Esophagus squamous epithelium (tissue), 5 donors: ENCODE data around the gene RGS7. TPM values are rescaled to one million over a fixed set of nuclear protein-coding genes. Genes with fewer than 3 reads are reported as not detected.

Experiments used
- DNase-seq: peaks from one replicate; lab custom pipeline; 2025; lab: John Stamatoyannopoulos, UW
- H3K27ac ChIP-seq, 4 donors: fragments of 200-600 bp; sonication (generic); one replicate each; pipeline ENCODE4 v1.5.1; 2016 to 2019; ENCODE audit warnings: mild to moderate bottlenecking in 1 of 4
- H3K27me3 ChIP-seq, 4 donors: fragments of 200-600 bp; sonication (generic); 1 replicate in 3 of 4; 2 replicates in 1 of 4; pipeline versions ENCODE4 v1.5.1 to v1.6.0; 2017 to 2021; ENCODE audit warnings: antibody characterized with exemption in 1 of 4
- H3K36me3 ChIP-seq, 3 donors: fragments of 200-600 bp; sonication (generic); one replicate each; pipeline ENCODE4 v1.5.1; 2016 to 2019
- H3K4me1 ChIP-seq, 3 donors: fragments of 200-600 bp; sonication (generic); one replicate each; pipeline ENCODE4 v1.5.1; 2017 to 2019
- H3K4me3 ChIP-seq, 4 donors: fragments of 200-600 bp; sonication (generic); 1 replicate in 3 of 4; 2 replicates in 1 of 4; pipeline ENCODE4 v1.5.1; 2016 to 2019; ENCODE audit warnings: mild to moderate bottlenecking in 2 of 4, moderate library complexity in 1 of 4
- H3K9me3 ChIP-seq, 3 donors: fragments of 200-600 bp; sonication (generic); one replicate each; pipeline ENCODE4 v1.5.1; 2016 to 2019
- CTCF ChIP-seq, 6 experiments: fragments of 450-650 bp in 4 of 6; fragments of 200-600 bp in 2 of 6; sonication (generic) in 2 of 6; IDR thresholded peaks; one replicate each; pipeline ENCODE4 v1.5.1; 2016 to 2019; ENCODE audit warnings: antibody characterized with exemption in 6 of 6, mild to moderate bottlenecking in 4 of 6, moderate library complexity in 4 of 6
- POLR2A ChIP-seq, 4 donors: fragments of 450-650 bp; IDR thresholded peaks; one replicate each; pipeline ENCODE4 v1.6.1; 2017; ENCODE audit warnings: antibody characterized with exemption in 4 of 4, mild to moderate bottlenecking in 4 of 4, moderate library complexity in 3 of 4
- WGBS, 2 donors: methylation state at CpG; one replicate each; pipeline ENCODE4 v1.1.5; 2018; 5-methylcytosine and 5-hydroxymethylcytosine counted together
- intact Hi-C: fragments of 100-400 bp; cut with DNase I; formaldehyde crosslinking; loops from one replicate; pipeline ENCODE4 v1.15.0; 2022
- total RNA-seq, 4 donors: library from RNA; depleted of rRNA; stranded (reverse); fragments of >200 nt; gene quantifications; one replicate each; pipeline ENCODE4 v1.1.0, GENCODE V29; 2016
- donor health status: DM: yes; HTN: yes; CAD: no.

Gene RGS7
- total RNA-seq, 4 donors from 2014 or later: not detected

DNA sequence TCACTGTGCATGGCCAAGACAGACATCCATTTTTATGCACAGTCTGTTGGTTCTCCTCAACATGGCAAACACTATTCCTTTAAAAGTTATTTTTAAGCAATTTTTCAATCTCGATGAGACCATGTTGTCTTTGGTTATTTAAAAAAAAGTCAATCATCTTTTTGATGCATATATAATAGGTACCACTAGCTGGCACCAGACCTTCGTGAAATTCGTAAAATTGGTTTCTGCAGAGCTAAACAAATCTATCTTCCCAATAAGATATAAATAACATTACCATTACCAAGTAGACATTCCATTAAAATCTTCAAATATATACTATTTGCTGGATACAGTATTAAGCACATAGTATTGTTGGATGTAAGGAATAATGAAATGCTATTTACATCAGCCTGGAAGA is 525.1 kb downstream of the RGS7 start:
- intact Hi-C loops: no loop called here
- TF ChIP-seq POLR2A (IDR thresholded peaks at IDR 0.05) (no peak), CTCF (IDR thresholded peaks at IDR 0.05) (no peak)
- H3K27me3 ChIP-seq: no peaks in the 10 kb centered on the region
- no peaks in the 10 kb centered on the region for H3K4me1 ChIP-seq
- DNase-seq: no peak
- H3K9me3 ChIP-seq: peaks cover 0 to 11% (median 0%) of the 10 kb centered on the region in 3 donors
- no peak overlapping the region for H3K27ac ChIP-seq
- no peak overlapping the region for H3K4me3 ChIP-seq
- H3K36me3 ChIP-seq: no peaks in the 10 kb centered on the region
- WGBS, 2 donors: 27 to 28% methylated on average over 3 of the region's 3 CpGs

- no peak for TF ChIP-seq CTCF (IDR thresholded peaks at IDR 0.05)
- TF ChIP-seq POLR2A (IDR thresholded peaks at IDR 0.05): no peak
- H3K36me3 ChIP-seq: no peaks in the 10 kb centered on the region
- no peak overlapping the region for H3K27ac ChIP-seq
- no peaks in the 10 kb centered on the region for H3K27me3 ChIP-seq
- DNase-seq: no peak
- no peaks in the 10 kb centered on the region for H3K4me1 ChIP-seq
- WGBS, 2 donors: 41 to 48% methylated on average over 3 of the region's 3 CpGs
- H3K9me3 ChIP-seq: peaks cover 0 to 11% (median 0%) of the 10 kb centered on the region in 3 donors
- intact Hi-C loops: no loop called here
- no peak overlapping the region for H3K4me3 ChIP-seq
Measured at GRCh38 chr1:240831191-240831631, 525.8 kb downstream of the RGS7 start.

GRCh38 chr1:240829487-240829886 is 527.5 kb downstream of the RGS7 start:
- Histone ChIP-seq H3K4me3 (no peak overlapping the region), H3K27me3 (no peaks in the 10 kb centered on the region), H3K27ac (no peak overlapping the region), H3K9me3 (peaks cover 0 to 11% (median 0%) of the 10 kb centered on the region in 3 donors), H3K4me1 (no peaks in the 10 kb centered on the region), H3K36me3 (no peaks in the 10 kb centered on the region)
- intact Hi-C loops: no loop called here
- no peak for DNase-seq
- WGBS, 2 donors: 62 to 66% methylated on average over 3 of the region's 3 CpGs
- no peak for TF ChIP-seq CTCF (IDR thresholded peaks at IDR 0.05)
- no peak for TF ChIP-seq POLR2A (IDR thresholded peaks at IDR 0.05)

GRCh38 chr1:240827786-240828185 is 529.2 kb downstream of the RGS7 start:
- TF ChIP-seq POLR2A (IDR thresholded peaks at IDR 0.05): no peak
- H3K36me3 ChIP-seq: no peaks in the 10 kb centered on the region
- 78 to 90% methylated on average over 1 of the region's 1 CpG for WGBS, 2 donors

GRCh38 chr1:240824238-240824637 is 532.8 kb downstream of the RGS7 start:
- no peak overlapping the region for H3K4me3 ChIP-seq
- 62 to 73% methylated on average over 7 to 8 of the region's 9 CpGs for WGBS, 2 donors
- no peaks in the 10 kb centered on the region for H3K27me3 ChIP-seq

More at GRCh38 chr1:240827786-240828185, 529.2 kb downstream of the RGS7 start:
- H3K27ac ChIP-seq: no peak overlapping the region
- no peak for DNase-seq
- H3K9me3 ChIP-seq: peaks cover 0 to 11% (median 0%) of the 10 kb centered on the region in 3 donors
- intact Hi-C loops: no loop called here
- H3K27me3 ChIP-seq: no peaks in the 10 kb centered on the region
- H3K4me3 ChIP-seq: no peak overlapping the region
- no peaks in the 10 kb centered on the region for H3K4me1 ChIP-seq

More at GRCh38 chr1:240824238-240824637, 532.8 kb downstream of the RGS7 start:
- DNase-seq: no peak
- intact Hi-C loops: no loop called here
- TF ChIP-seq CTCF (IDR thresholded peaks at IDR 0.05) (no peak), POLR2A (IDR thresholded peaks at IDR 0.05) (no peak)
- Histone ChIP-seq H3K36me3 (no peaks in the 10 kb centered on the region), H3K27ac (no peak overlapping the region), H3K4me1 (no peaks in the 10 kb centered on the region), H3K9me3 (peaks cover 0 to 12% (median 0%) of the 10 kb centered on the region in 3 donors)
